M059J (cell line): ENCODE measurements around the gene GGTLC3. TPM values are rescaled to one million over a fixed set of nuclear protein-coding genes. Genes with fewer than 3 reads are reported as not detected.
"Not testable (repeated sequence)": the region's sequence is repeated elsewhere in the genome, so short reads cannot be mapped to it uniquely, and the experiment has no call there.

ENCODE experiments used
- DNase-seq: peaks from one replicate; pipeline ENCODE4 v3.0.0-alpha.2; 2012; ENCODE audit warnings: low read depth
- total RNA-seq: library from RNA; depleted of rRNA; stranded (reverse); fragments of >200 nt; shearing (Covaris generic); gene quantifications from 2 replicates; pipeline ENCODE4 v1.2.3, GENCODE V29; 2014; rRNA removed

Gene GGTLC3
- total RNA-seq, 1 experiment from 2014 or later = not detected

- not testable (repeated sequence) for DNase-seq
These were observed 4.5 kb downstream of the GGTLC3 start for GRCh38 chr22:18513454-18513853.

GRCh38 chr22:18512378-18512777 is 5.6 kb downstream of the GGTLC3 start:
- DNase-seq = not testable (repeated sequence)

- not testable (repeated sequence) for DNase-seq
These were observed 6.6 kb downstream of the GGTLC3 start for GRCh38 chr22:18511327-18511726.

- DNase-seq = not testable (repeated sequence)
These were observed 21.7 kb downstream of the GGTLC3 start for GRCh38 chr22:18496227-18496626.

Other genes starting within 250 kb of the GGTLC3 start
- 0.76 TPM in 1 of 2 replicates, not detected in the other for gene TMEM191B, start 9.6 kb upstream of the GGTLC3 start, total RNA-seq
- gene RIMBP3, start 93.8 kb upstream of the GGTLC3 start, total RNA-seq = 0.59 and 1.2 TPM in 2 replicates